HepG2 (cell line): ENCODE data around the gene STK32C. TPM values are rescaled to one million over a fixed set of nuclear protein-coding genes. Genes with fewer than 3 reads are reported as not detected.
A peak's percentile ranks its signal among the peaks of the same experiment; 100 is the strongest.

Source experiments
- AFF4 ChIP-seq: sonication (generic); formaldehyde crosslinking; IDR thresholded peaks from 2 replicates; pipeline ENCODE4 v1.4.0; 2020; ENCODE audit warnings: missing genetic modification reagents
- AGO1 ChIP-seq: fragments of 200-400 bp; formaldehyde crosslinking; IDR thresholded peaks from 2 replicates; pipeline ENCODE4 v1.6.1; 2017; ENCODE audit warnings: mild to moderate bottlenecking, low read depth, low read length, moderate library complexity; ENCODE audit not compliant: poor library complexity, severe bottlenecking
- CREM ChIP-seq, 2 experiments: sonication (generic) in 1 of 2; formaldehyde crosslinking in 1 of 2; IDR thresholded peaks; 2 replicates each; pipeline versions ENCODE4 v1.4.0 to v1.6.1; 2016 to 2020; ENCODE audit warnings: antibody characterized with exemption in 1 of 2, mild to moderate bottlenecking in 1 of 2, missing genetic modification reagents in 1 of 2
- JUND ChIP-seq: sonication (generic); formaldehyde crosslinking; IDR thresholded peaks from 2 replicates; pipeline ENCODE4 v1.8.0; 2022; ENCODE audit warnings: mild to moderate bottlenecking, missing genetic modification reagents
- KLF9 ChIP-seq: IDR thresholded peaks from 2 replicates; pipeline ENCODE4 v1.6.1; 2016; ENCODE audit warnings: low read depth
- NR2F6 ChIP-seq, 2 experiments: IDR thresholded peaks; 2 replicates each; pipeline ENCODE4 v1.6.1; 2016; ENCODE audit warnings: antibody characterized with exemption in 1 of 2, mild to moderate bottlenecking in 1 of 2
- PAWR ChIP-seq: sonication (generic); formaldehyde crosslinking; IDR thresholded peaks from 2 replicates; pipeline ENCODE4 v1.4.0; 2020; ENCODE audit warnings: missing genetic modification reagents, mild to moderate bottlenecking, borderline replicate concordance
- RARA ChIP-seq: IDR thresholded peaks from 2 replicates; pipeline ENCODE4 v1.6.1; 2016; ENCODE audit warnings: missing genetic modification reagents, missing compliant biosample characterization
- SKI ChIP-seq: fragments of 450-650 bp; IDR thresholded peaks from one replicate; pipeline ENCODE4 v1.6.1; 2018; ENCODE audit warnings: mild to moderate bottlenecking; ENCODE audit not compliant: partially characterized antibody
- YY1 ChIP-seq: IDR thresholded peaks from 2 replicates; pipeline ENCODE4 v1.6.1; 2011; ENCODE audit warnings: low read length, low read depth, moderate library complexity, mild to moderate bottlenecking; ENCODE audit not compliant: insufficient read depth, insufficient replicate concordance
- ZNF24 ChIP-seq: fragments of 450-650 bp; IDR thresholded peaks from 2 replicates; pipeline ENCODE4 v1.6.1; 2017; ENCODE audit warnings: antibody characterized with exemption, mild to moderate bottlenecking
- ZNF589 ChIP-seq: sonication (generic); formaldehyde crosslinking; conservative IDR thresholded peaks from 2 replicates; pipeline ENCODE4 v1.8.0; 2022; ENCODE audit warnings: mild to moderate bottlenecking, moderate library complexity, missing genetic modification reagents
- ZSCAN12 ChIP-seq: sonication (generic); formaldehyde crosslinking; IDR thresholded peaks from 2 replicates; pipeline ENCODE4 v1.9.0; 2021; ENCODE audit warnings: mild to moderate bottlenecking, missing genetic modification reagents
- polyA plus RNA-seq, 8 experiments: library from polyadenylated mRNA; depleted of rRNA in 3 of 8; stranded (reverse) in 7 of 8; unstranded in 1 of 8; fragments of >200 nt; fragmentation: Illumina TruSeq in 4 of 8; extraction: Trizol in 4 of 8; gene quantifications; 2 replicates each; pipeline versions ENCODE4 v1.2.1 to v1.2.3, GENCODE V29; 2011 to 2016; ENCODE audit warnings: low read depth in 4 of 8, missing spikeins in 1 of 8, mixed read lengths in 1 of 8; ENCODE audit not compliant: insufficient read depth in 1 of 8
- total RNA-seq, 5 experiments: library from RNA; depleted of rRNA; stranded (reverse); fragments of >200 nt; fragmentation: Illumina TruSeq; extraction: Trizol; gene quantifications; 2 replicates each; pipeline ENCODE4 v1.2.3, GENCODE V29; 2016; ENCODE audit warnings: low read depth in 1 of 5
- TF ChIP-seq, protein P1 (sequence below): IDR thresholded peaks from 2 replicates; pipeline ENCODE4 v1.4.0; 2020; ENCODE audit warnings: mild to moderate bottlenecking, missing genetic modification reagents
- TF ChIP-seq, protein P2 (sequence below): sonication (generic); formaldehyde crosslinking; IDR thresholded peaks from 2 replicates; pipeline ENCODE4 v1.4.0; 2020; ENCODE audit warnings: missing genetic modification reagents
- TF ChIP-seq, protein P3 (sequence below): sonication (generic); formaldehyde crosslinking; IDR thresholded peaks from 2 replicates; pipeline ENCODE4 v1.5.1; 2020; ENCODE audit warnings: mild to moderate bottlenecking, missing genetic modification reagents, moderate library complexity

Gene STK32C
- total and polyA plus RNA-seq, 2 of the 13 experiments (the other 11 are each of a cell fraction or from before 2014, with no cell fraction given), result 10.9 to 19.4 TPM

DNA sequence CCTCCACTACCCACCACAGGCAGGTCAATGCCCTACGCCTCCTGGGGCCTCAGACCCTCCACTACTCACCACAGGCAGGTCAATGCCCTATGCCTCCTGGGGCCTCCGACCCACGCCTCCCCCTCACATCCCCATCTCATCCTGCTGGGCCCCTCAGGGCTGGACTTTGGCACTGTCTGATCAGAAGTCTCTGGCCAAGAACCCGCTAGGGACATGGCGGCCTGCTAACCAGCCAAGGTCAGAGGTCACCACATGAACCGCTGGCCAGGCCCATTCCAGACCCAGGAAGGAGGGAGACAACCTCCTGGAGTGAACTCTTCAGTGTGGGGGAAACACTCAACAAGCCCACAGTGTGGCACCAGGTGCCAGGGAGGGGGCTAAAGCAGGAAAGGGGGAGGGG, 55.8 kb downstream of the STK32C start (continued):
- TF ChIP-seq AFF4 (no peak), ZSCAN12 (CRISPR knock-in tag) (no peak), RARA (CRISPR knock-in tag) (peak; percentile 78), ZNF24 (no peak), PAWR (no peak), YY1 (peak; percentile 72), CREM (IDR thresholded peaks at IDR 0.05) (peak; percentile 55; the same call in 1 of the 2 replicates), CREM (CRISPR knock-in tag; IDR thresholded peaks at IDR 0.05) (no peak), JUND (CRISPR knock-in tag) (no peak), AGO1 (no peak), KLF9 (CRISPR knock-in tag) (no peak), ZNF589 (CRISPR knock-in tag) (no peak), NR2F6 (IDR thresholded peaks at IDR 0.05) (peak; percentile 94), NR2F6 (CRISPR knock-in tag; IDR thresholded peaks at IDR 0.05) (peak; percentile 86), SKI (peak; percentile 28)
- TF ChIP-seq, protein P1, sequence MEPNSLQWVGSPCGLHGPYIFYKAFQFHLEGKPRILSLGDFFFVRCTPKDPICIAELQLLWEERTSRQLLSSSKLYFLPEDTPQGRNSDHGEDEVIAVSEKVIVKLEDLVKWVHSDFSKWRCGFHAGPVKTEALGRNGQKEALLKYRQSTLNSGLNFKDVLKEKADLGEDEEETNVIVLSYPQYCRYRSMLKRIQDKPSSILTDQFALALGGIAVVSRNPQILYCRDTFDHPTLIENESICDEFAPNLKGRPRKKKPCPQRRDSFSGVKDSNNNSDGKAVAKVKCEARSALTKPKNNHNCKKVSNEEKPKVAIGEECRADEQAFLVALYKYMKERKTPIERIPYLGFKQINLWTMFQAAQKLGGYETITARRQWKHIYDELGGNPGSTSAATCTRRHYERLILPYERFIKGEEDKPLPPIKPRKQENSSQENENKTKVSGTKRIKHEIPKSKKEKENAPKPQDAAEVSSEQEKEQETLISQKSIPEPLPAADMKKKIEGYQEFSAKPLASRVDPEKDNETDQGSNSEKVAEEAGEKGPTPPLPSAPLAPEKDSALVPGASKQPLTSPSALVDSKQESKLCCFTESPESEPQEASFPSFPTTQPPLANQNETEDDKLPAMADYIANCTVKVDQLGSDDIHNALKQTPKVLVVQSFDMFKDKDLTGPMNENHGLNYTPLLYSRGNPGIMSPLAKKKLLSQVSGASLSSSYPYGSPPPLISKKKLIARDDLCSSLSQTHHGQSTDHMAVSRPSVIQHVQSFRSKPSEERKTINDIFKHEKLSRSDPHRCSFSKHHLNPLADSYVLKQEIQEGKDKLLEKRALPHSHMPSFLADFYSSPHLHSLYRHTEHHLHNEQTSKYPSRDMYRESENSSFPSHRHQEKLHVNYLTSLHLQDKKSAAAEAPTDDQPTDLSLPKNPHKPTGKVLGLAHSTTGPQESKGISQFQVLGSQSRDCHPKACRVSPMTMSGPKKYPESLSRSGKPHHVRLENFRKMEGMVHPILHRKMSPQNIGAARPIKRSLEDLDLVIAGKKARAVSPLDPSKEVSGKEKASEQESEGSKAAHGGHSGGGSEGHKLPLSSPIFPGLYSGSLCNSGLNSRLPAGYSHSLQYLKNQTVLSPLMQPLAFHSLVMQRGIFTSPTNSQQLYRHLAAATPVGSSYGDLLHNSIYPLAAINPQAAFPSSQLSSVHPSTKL (CRISPR knock-in tag), result peak; percentile 64
- TF ChIP-seq, protein P2, sequence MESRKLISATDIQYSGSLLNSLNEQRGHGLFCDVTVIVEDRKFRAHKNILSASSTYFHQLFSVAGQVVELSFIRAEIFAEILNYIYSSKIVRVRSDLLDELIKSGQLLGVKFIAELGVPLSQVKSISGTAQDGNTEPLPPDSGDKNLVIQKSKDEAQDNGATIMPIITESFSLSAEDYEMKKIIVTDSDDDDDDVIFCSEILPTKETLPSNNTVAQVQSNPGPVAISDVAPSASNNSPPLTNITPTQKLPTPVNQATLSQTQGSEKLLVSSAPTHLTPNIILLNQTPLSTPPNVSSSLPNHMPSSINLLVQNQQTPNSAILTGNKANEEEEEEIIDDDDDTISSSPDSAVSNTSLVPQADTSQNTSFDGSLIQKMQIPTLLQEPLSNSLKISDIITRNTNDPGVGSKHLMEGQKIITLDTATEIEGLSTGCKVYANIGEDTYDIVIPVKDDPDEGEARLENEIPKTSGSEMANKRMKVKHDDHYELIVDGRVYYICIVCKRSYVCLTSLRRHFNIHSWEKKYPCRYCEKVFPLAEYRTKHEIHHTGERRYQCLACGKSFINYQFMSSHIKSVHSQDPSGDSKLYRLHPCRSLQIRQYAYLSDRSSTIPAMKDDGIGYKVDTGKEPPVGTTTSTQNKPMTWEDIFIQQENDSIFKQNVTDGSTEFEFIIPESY, result peak; percentile 85
- TF ChIP-seq, protein P3, sequence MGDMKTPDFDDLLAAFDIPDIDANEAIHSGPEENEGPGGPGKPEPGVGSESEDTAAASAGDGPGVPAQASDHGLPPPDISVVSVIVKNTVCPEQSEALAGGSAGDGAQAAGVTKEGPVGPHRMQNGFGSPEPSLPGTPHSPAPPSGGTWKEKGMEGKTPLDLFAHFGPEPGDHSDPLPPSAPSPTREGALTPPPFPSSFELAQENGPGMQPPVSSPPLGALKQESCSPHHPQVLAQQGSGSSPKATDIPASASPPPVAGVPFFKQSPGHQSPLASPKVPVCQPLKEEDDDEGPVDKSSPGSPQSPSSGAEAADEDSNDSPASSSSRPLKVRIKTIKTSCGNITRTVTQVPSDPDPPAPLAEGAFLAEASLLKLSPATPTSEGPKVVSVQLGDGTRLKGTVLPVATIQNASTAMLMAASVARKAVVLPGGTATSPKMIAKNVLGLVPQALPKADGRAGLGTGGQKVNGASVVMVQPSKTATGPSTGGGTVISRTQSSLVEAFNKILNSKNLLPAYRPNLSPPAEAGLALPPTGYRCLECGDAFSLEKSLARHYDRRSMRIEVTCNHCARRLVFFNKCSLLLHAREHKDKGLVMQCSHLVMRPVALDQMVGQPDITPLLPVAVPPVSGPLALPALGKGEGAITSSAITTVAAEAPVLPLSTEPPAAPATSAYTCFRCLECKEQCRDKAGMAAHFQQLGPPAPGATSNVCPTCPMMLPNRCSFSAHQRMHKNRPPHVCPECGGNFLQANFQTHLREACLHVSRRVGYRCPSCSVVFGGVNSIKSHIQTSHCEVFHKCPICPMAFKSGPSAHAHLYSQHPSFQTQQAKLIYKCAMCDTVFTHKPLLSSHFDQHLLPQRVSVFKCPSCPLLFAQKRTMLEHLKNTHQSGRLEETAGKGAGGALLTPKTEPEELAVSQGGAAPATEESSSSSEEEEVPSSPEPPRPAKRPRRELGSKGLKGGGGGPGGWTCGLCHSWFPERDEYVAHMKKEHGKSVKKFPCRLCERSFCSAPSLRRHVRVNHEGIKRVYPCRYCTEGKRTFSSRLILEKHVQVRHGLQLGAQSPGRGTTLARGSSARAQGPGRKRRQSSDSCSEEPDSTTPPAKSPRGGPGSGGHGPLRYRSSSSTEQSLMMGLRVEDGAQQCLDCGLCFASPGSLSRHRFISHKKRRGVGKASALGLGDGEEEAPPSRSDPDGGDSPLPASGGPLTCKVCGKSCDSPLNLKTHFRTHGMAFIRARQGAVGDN (CRISPR knock-in tag), result peak; percentile 70
